HepG2 (cell line): ENCODE results near the gene CDC23. TPM values are rescaled to one million over a fixed set of nuclear protein-coding genes. Genes with fewer than 3 reads are reported as not detected.

Source experiments
- ATAC-seq: fragments of 200-7000 bp; cut with Tn5 transposase; 3 replicates; pipeline ENCODE4 v1.9.1; 2020; ENCODE audit warnings: mild to moderate bottlenecking, moderate library complexity
- BruUV-seq: library from RNA; stranded (reverse); fragments of 400-500 nt; replicated peaks from 2 replicates; lab custom pipeline; 2021; lab: Mats Ljungman, UMichigan
- CTCF ChIA-PET: fragments of 300-600 bp; formaldehyde crosslinking; extraction: SDS; loops from one replicate; lab custom pipeline; 2021; ENCODE audit warnings: low total read pairs, inconsistent platforms, low intra/inter-chr PET ratio; lab: Yijun Ruan, JAX
- POLR2A ChIA-PET: fragments of 350-600 bp; sonication (Branson Sonifier 250); formaldehyde crosslinking; loops from one replicate; lab custom pipeline; 2020; ENCODE audit warnings: antibody characterized with exemption, inconsistent platforms; lab: Yijun Ruan, JAX
- DNase-seq: peaks from one replicate; pipeline ENCODE4 v3.0.0-alpha.2; 2015; ENCODE audit warnings: low spot score
- FAIRE-seq: peaks from 3 replicates; lab custom pipeline; 2011; peaks lifted over from hg19 to GRCh38; lab: Jason Lieb, UNC
- H2AFZ ChIP-seq: one replicate; pipeline ENCODE4 v1.6.1; 2011; ENCODE audit warnings: low read length, inconsistent platforms
- H3K27ac ChIP-seq: fragments of 300-600 bp; 3 replicates; pipeline ENCODE4 v1.8.0; 2011; ENCODE audit warnings: mixed run types, mild to moderate bottlenecking, mixed read lengths, low read length, inconsistent platforms; ENCODE audit not compliant: insufficient read depth; ENCODE audit errors: extremely low read length
- H3K27me3 ChIP-seq, 2 experiments: fragments of 200-600 bp in 1 of 2; 2 replicates in 1 of 2; 3 replicates in 1 of 2; pipeline versions ENCODE4 v1.6.0 to v1.8.0; 2011; ENCODE audit warnings: low read length in 2 of 2, mild to moderate bottlenecking in 2 of 2, moderate library complexity in 2 of 2, inconsistent platforms in 1 of 2; ENCODE audit not compliant: insufficient read depth in 2 of 2, control insufficient read depth in 1 of 2
- H3K36me3 ChIP-seq, 2 experiments: fragments of 200-600 bp in 1 of 2; replicated peaks in 1 of 2; 2 replicates in 1 of 2; 3 replicates in 1 of 2; pipeline versions ENCODE4 v1.5.1 to v1.8.0; 2011; ENCODE audit warnings: low read length in 2 of 2, inconsistent platforms in 1 of 2; ENCODE audit not compliant: insufficient read depth in 2 of 2, control insufficient read depth in 1 of 2
- H3K4me1 ChIP-seq: 2 replicates; pipeline ENCODE4 v1.5.1; 2012; ENCODE audit warnings: low read length, inconsistent platforms; ENCODE audit not compliant: insufficient read depth
- H3K4me2 ChIP-seq: 2 replicates; pipeline ENCODE4 v1.6.0; 2011; ENCODE audit warnings: low read depth, low read length, inconsistent platforms
- H3K4me3 ChIP-seq, 3 experiments: fragments of 200-600 bp in 1 of 3; sonication (generic), shearing (Covaris generic) in 1 of 3; replicated peaks in 1 of 3; 2 replicates each; pipeline ENCODE4 v1.5.1; 2011 to 2016; ENCODE audit warnings: low read length in 3 of 3, inconsistent platforms in 2 of 3, low read depth in 2 of 3, mild to moderate bottlenecking in 2 of 3, control low read depth in 1 of 3, mixed read lengths in 1 of 3; ENCODE audit not compliant: insufficient read depth in 1 of 3
- H3K79me2 ChIP-seq: one replicate; pipeline ENCODE4 v1.6.1; 2011; ENCODE audit warnings: low read length, inconsistent platforms; ENCODE audit not compliant: insufficient read depth
- H3K9ac ChIP-seq: 2 replicates; pipeline ENCODE4 v1.6.0; 2011; ENCODE audit warnings: mild to moderate bottlenecking, low read depth, low read length, inconsistent platforms; ENCODE audit not compliant: insufficient read depth
- H3K9me3 ChIP-seq: 2 replicates; pipeline ENCODE4 v1.5.1; 2012; ENCODE audit warnings: mild to moderate bottlenecking, low read length
- H4K20me1 ChIP-seq: 2 replicates; pipeline ENCODE4 v1.6.0; 2011; ENCODE audit warnings: inconsistent platforms, mild to moderate bottlenecking, low read length, moderate library complexity; ENCODE audit not compliant: insufficient read depth
- AKAP8 ChIP-seq: sonication (generic); formaldehyde crosslinking; IDR thresholded peaks from 2 replicates; pipeline ENCODE4 v1.5.1; 2020; ENCODE audit warnings: mild to moderate bottlenecking, missing genetic modification reagents
- MEF2D ChIP-seq: sonication (generic); formaldehyde crosslinking; IDR thresholded peaks from 2 replicates; pipeline ENCODE4 v1.5.1; 2020; ENCODE audit warnings: mild to moderate bottlenecking, missing genetic modification reagents
- PHF5A ChIP-seq: IDR thresholded peaks from one replicate; pipeline ENCODE4 v1.6.1; 2018; ENCODE audit warnings: low read depth, missing genetic modification reagents; ENCODE audit not compliant: unreplicated experiment
- ZNF317 ChIP-seq: sonication (generic); formaldehyde crosslinking; IDR thresholded peaks from 2 replicates; pipeline ENCODE4 v1.5.0; 2020; ENCODE audit warnings: mild to moderate bottlenecking, missing genetic modification reagents
- ZNF431 ChIP-seq: sonication (generic); formaldehyde crosslinking; IDR thresholded peaks from 2 replicates; pipeline ENCODE4 v1.9.0; 2022; ENCODE audit warnings: missing genetic modification reagents, low read depth, mild to moderate bottlenecking, borderline replicate concordance
- ZNF652 ChIP-seq: IDR thresholded peaks from 2 replicates; pipeline ENCODE4 v1.6.1; 2016; ENCODE audit warnings: low read depth, borderline replicate concordance
- WGBS: methylation state at CpG from one replicate; pipeline ENCODE4 v1.1.6; 2017; ENCODE audit warnings: low lambda C conversion rate; 5-methylcytosine and 5-hydroxymethylcytosine counted together
- in situ Hi-C: cut with HindIII; loops from 2 replicates; pipeline ENCODE4 v1.10.0; 2017; ENCODE audit warnings: low pct_unique_long_range_greater_than_20kb; ENCODE audit not compliant: extremely low pct_ligation_motif_present
- intact Hi-C: fragments of 100-400 bp; cut with micrococcal nuclease; formaldehyde crosslinking; loops from one replicate; pipeline ENCODE4 v1.10.0; 2022; ENCODE audit not compliant: unreplicated experiment
- polyA plus RNA-seq, 8 experiments: library from polyadenylated mRNA; depleted of rRNA in 3 of 8; stranded (reverse) in 7 of 8; unstranded in 1 of 8; fragments of >200 nt; fragmentation: Illumina TruSeq in 4 of 8; extraction: Trizol in 4 of 8; gene quantifications; 2 replicates each; pipeline versions ENCODE4 v1.2.1 to v1.2.3, GENCODE V29; 2011 to 2016; ENCODE audit warnings: low read depth in 4 of 8, missing spikeins in 1 of 8, mixed read lengths in 1 of 8; ENCODE audit not compliant: insufficient read depth in 1 of 8
- total RNA-seq, 5 experiments: library from RNA; depleted of rRNA; stranded (reverse); fragments of >200 nt; fragmentation: Illumina TruSeq; extraction: Trizol; gene quantifications; 2 replicates each; pipeline ENCODE4 v1.2.3, GENCODE V29; 2016; ENCODE audit warnings: low read depth in 1 of 5
- TF ChIP-seq, protein P1 (sequence below): sonication (generic); formaldehyde crosslinking; IDR thresholded peaks from 2 replicates; pipeline ENCODE4 v1.8.0; 2022; ENCODE audit warnings: missing genetic modification reagents, mild to moderate bottlenecking, borderline replicate concordance
- TF ChIP-seq, protein P2 (sequence below): sonication (generic); formaldehyde crosslinking; IDR thresholded peaks from 2 replicates; pipeline ENCODE4 v1.5.0; 2020; ENCODE audit warnings: missing genetic modification reagents

The CDC23 gene
- total and polyA plus RNA-seq, 2 of the 13 experiments (the other 11 are each of a cell fraction or from before 2014, with no cell fraction given), result 38.3 to 47.7 TPM

DNA sequence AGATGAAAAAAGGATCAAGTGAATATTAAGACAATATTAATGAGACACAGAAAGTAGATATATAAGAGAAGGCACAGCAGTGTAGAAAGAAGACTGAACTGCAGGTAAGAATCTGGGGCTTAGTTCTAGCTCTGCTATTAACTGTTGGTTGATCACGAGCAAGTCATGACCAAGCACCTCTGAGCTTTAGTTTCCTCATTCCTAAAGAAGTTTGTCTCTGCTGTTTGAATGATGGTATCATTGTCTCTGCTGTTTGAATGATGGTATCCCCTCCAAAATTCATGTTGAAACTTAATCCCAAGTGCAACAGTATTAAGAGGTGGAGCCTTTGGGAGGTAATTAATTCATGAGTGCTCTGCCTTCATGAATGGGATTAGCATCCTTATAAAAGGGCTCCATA is 71.4 kb downstream of the CDC23 start (continued):
- TF ChIP-seq ZNF431 (CRISPR knock-in tag) (no peak), MEF2D (no peak), ZNF317 (CRISPR knock-in tag) (no peak), PHF5A (CRISPR knock-in tag) (no peak), AKAP8 (CRISPR knock-in tag) (no peak)
- TF ChIP-seq, protein P1, sequence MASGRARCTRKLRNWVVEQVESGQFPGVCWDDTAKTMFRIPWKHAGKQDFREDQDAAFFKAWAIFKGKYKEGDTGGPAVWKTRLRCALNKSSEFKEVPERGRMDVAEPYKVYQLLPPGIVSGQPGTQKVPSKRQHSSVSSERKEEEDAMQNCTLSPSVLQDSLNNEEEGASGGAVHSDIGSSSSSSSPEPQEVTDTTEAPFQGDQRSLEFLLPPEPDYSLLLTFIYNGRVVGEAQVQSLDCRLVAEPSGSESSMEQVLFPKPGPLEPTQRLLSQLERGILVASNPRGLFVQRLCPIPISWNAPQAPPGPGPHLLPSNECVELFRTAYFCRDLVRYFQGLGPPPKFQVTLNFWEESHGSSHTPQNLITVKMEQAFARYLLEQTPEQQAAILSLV, result no peak

DNA sequence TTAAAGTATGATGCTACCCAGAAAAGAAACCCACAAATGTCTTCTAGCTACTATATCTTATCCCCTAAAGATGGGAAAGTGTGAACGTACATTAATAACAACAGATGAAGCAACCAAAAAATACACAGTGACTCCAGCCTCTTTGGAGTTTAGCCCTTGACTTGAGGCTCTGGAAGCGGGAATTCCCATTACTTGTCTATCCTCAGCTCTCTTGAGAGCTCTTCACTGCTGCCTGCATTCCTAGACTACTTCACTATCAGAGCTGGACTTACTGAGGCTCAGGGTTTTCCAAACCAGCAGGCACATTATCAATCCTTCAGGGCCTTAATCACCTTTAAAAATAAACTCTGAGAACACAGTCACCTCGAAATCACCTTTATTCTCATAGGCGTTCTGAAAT is 72.9 kb downstream of the CDC23 start:
- H3K27ac ChIP-seq, result no peak overlapping the region
- H2AFZ ChIP-seq, result no peak overlapping the region
- TF ChIP-seq, protein P2, sequence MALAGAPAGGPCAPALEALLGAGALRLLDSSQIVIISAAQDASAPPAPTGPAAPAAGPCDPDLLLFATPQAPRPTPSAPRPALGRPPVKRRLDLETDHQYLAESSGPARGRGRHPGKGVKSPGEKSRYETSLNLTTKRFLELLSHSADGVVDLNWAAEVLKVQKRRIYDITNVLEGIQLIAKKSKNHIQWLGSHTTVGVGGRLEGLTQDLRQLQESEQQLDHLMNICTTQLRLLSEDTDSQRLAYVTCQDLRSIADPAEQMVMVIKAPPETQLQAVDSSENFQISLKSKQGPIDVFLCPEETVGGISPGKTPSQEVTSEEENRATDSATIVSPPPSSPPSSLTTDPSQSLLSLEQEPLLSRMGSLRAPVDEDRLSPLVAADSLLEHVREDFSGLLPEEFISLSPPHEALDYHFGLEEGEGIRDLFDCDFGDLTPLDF (CRISPR knock-in tag), result no peak
- TF ChIP-seq ZNF652 (CRISPR knock-in tag), result 0 out of 2 replicates have a peak, but pooled peaks have one; percentile 0
- TF ChIP-seq, all 625 proteins: peak for 1
- Histone ChIP-seq H3K4me3 (no peak overlapping the region), H4K20me1 (no peaks in the 10 kb centered on the region), H3K9me3 (no peaks in the 10 kb centered on the region), H3K9ac (no peak overlapping the region), H3K4me2 (no peak overlapping the region), H3K36me3 (no peaks in the 10 kb centered on the region), H3K79me2 (no peaks in the 10 kb centered on the region), H3K27me3 (no peaks in the 10 kb centered on the region), H3K4me1 (no peaks in the 10 kb centered on the region)
- DNase-seq, result no peak
- CTCF ChIA-PET, result no interaction called here
- intact Hi-C loops (no loop called here), in situ Hi-C loops (no loop called here)
- ATAC-seq, result no peak
- no TSS peak for BruUV-seq
- POLR2A ChIA-PET, result no interaction called here
- FAIRE-seq, result no peak
- WGBS, result 14% methylated on average over 4 of the region's 4 CpGs
